ENCODE data around the gene MAMDC4.
"Not testable (repeated sequence)": the region's sequence is repeated elsewhere in the genome, so short reads cannot be mapped to it uniquely, and the experiment has no call there.

The MAMDC4 gene

DNA sequence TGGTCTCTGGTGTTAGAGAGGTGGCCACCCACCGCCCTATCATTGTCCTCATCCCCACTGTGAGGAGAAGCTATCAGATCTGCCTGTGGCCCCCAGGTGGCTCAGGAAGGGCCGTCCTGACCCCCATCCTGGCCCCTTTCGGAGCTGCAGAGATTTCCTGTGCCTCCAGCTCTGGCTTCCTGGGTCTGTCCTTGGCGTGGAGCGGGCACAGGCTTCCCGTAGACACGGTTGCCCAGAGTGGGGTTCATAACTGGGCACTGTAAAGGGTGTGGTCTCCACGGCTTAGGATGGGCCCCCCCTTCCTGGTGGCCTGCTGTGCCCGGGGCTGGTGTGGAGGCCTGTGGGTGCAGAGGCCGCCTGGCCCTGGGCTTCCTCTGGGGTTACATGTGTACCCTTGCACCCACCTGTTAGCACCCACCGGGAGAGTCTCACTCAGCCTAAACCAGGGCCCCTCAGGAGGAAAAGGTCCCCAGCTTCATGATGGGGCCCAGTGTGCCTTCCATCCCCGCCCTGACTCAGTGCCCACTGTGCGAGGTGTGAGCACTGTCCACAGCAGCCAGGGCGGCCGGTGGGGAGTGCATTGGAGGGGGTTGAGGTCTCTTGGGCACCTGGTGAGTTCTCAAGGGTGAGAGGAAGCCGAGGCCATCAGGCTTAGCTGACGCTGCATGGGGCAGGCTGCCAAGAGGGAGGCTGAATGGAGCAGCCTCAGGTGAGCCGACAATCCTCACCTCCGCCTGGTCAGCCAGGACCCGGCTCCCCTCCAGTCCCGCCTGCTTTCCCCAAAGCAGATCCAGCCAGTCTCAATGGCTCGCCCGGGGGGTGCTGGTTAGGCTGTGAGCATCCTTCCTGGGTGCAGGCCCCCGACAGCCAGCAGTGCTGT lies 25.2 kb upstream of the MAMDC4 start:
- TF ChIP-seq POLR2A (IDR thresholded peaks at IDR 0.05; ENCODE audit: low read depth, low read length), result no peak
- no peak for TF ChIP-seq POLR2AphosphoS5 (IDR thresholded peaks at IDR 0.05; ENCODE audit: low read depth, low read length)
- no peak for TF ChIP-seq TAF1 (IDR thresholded peaks at IDR 0.05; ENCODE audit: borderline replicate concordance, low read depth, low read length)
- DNase-seq (ENCODE audit: insufficient read length) (no peak), FAIRE-seq (no peak)

DNA sequence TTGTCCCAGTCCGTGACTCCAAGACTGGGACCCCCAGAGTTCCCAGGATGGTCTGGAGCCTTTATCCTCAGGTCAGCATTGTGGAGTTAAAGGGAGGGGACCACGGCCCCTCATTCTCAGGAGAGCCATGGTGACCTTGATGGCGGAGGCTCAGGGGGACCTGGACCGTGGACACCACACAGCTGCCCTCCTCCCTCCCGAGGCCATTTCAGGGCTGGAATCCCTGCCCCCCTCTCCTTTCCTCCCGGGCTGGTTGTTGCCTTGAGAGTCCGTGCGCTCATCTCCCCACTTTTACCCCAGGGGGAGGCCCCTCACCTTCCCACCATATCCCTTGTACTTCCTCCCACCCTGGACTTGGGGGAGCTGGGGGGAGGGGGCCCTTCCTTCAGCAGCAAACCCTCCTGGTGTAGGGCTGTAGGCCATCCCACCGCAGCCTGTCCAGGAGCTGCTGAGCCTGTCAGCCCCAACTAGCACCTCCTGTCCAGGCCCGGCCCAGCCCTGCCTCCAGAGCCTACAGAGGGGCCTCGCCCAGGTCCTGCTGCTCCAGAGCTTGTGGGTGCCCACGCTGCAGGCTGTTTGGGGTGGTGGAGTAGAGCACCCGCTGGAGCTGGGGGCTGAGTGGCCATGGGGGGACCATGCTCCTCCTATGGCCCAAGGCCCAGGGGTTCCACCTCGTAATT lies 24.2 kb upstream of the MAMDC4 start:
- DNase-seq (ENCODE audit: insufficient read length), result no peak
- TF ChIP-seq POLR2A (IDR thresholded peaks at IDR 0.05; ENCODE audit: low read depth, low read length), result no peak
- no peak for TF ChIP-seq TAF1 (IDR thresholded peaks at IDR 0.05; ENCODE audit: borderline replicate concordance, low read depth, low read length)
- no peak for TF ChIP-seq POLR2AphosphoS5 (IDR thresholded peaks at IDR 0.05; ENCODE audit: low read depth, low read length)
- FAIRE-seq, result no peak

DNA sequence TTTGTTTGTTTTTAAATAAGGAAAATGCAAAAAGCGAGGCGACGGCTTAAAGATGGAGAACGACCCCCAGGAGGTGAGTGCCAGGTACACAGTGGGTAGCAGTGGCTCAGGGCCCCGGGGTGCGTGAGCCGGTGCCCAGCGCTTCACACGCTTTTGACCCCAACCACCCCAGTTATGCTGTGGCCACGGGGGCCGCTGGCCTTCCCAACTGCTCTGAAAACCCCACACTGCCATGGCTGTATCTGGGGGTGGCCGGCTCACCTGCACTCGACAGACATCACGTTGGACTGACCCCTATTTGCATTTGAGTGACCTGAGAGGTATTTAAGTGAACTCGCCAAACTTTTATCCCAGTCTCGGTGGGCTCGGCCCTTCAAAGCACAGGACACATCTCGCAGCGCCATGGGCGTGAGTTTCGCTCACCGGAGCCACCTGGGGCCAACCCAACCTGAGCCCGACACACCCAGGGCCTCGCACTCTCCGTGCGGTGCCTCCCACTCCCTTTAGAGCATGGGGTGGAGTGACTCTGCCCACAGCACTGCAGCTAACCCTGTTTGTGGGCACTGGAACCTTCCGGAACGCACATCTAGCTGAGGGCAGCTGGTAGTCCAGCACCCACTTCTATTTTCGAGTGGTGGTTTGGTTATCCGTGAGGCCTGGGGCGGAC lies 23.5 kb upstream of the MAMDC4 start:
- FAIRE-seq (no peak), DNase-seq (ENCODE audit: insufficient read length) (no peak)
- TF ChIP-seq POLR2A (IDR thresholded peaks at IDR 0.05; ENCODE audit: low read depth, low read length) (no peak), TAF1 (IDR thresholded peaks at IDR 0.05; ENCODE audit: borderline replicate concordance, low read depth, low read length) (no peak)

DNA sequence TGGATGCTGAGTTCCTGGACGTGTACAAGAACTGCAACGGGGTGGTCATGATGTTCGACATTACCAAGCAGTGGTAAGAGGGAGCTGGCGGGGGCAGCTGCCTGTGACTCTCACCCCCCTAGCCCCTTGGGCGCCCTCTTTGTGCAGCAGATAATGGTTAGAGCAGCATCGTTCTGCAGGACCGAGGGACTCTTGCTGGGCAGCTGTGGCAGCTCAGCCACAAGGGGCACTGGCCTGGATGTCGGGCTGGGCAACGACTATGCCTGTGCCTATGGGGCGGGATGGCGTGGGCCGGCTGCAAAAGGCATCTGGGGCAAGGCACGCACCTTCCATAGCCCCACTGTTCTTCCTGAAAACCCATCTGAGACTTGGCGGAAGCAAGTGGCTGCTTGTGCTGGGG lies 22.7 kb upstream of the MAMDC4 start:
- no peak for TF ChIP-seq POLR2A (IDR thresholded peaks at IDR 0.05; ENCODE audit: low read depth, low read length)
- no peak for TF ChIP-seq TAF1 (IDR thresholded peaks at IDR 0.05; ENCODE audit: borderline replicate concordance, low read depth, low read length)
- TF ChIP-seq POLR2AphosphoS5 (IDR thresholded peaks at IDR 0.05; ENCODE audit: low read depth, low read length), result no peak
- FAIRE-seq (no peak), DNase-seq (ENCODE audit: insufficient read length) (no peak)

DNA sequence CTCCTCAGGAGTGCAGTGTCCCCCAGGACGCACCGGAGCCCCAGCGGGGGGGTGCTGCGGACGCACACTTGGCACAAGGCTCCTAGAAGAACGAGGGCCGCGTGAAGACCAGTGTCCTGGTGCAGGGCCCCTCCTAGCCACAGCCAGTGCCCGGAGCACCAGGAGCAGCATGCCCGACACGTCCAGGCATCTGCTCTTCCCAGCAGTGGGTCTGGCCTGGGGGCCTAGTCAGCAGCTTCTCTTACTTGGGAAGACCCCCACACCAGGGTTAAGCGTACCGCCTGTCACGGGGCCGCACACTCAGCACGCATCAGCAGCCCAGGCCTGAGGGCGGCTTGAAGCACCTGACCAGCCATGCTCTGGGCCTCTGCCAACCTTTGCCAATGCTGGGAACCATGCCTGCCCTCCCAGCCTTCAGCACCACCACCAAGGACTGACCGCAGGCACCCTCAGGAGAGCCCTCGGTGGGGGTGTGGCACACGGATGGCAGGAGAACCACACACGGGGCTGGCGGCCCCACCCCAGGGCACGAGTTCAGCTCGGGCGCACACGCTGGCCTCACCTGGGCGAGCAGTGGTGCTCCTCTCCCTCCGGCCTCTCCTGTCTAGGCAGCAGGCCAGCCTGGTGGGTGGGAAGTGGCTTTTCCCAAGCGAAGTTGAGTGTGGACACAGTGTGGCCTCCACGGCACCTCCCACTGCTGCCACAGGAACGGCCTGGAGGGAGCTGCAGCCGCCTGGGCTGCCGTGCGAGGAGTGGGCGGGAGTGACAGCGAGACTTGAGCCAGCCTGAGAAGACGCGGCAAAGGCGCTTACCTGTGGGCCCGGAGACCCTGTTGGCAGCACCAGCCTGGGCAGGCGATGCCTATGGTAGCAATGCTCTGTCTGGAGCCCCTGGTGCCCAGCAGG lies 21.9 kb upstream of the MAMDC4 start:
- TF ChIP-seq POLR2A (IDR thresholded peaks at IDR 0.05; ENCODE audit: low read depth, low read length) (no peak), POLR2AphosphoS5 (IDR thresholded peaks at IDR 0.05; ENCODE audit: low read depth, low read length) (no peak), TAF1 (IDR thresholded peaks at IDR 0.05; ENCODE audit: borderline replicate concordance, low read depth, low read length) (no peak)
- FAIRE-seq, result no peak
- DNase-seq (ENCODE audit: insufficient read length), result no peak

DNA sequence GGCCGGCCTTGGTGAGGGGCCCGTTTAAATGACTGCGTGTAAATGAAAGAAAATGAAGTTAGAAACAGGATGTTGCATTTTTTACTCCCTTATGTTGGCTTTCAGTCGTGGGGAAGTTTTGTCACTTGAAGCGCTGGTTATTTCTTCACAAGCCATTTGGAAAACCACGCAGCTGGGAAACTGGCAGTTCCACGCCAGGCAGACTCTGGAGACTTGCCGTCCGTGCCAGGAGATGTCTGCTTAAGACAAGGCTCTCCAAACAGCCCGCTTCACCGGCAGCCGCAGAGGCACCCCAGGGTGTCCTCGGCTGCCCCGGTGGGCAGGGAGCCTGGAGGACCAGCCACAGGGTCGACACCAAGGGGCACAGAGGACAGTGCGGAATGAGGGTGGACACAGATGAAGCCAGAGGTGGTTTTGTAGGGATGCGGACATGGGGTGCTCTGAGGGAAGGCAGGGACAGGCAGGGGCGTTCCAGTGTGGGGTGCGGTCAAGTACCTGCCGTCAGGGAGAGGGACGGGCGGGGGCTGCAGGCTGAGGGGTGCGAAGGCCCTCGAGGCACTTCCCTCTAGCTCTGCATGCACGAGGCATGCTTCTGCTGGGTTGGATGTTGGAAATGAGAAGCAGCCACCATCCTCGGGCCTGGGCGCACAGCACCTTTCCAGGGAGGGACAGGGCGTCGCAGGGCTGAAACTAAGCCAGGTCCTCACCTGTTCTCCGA lies 21.0 kb upstream of the MAMDC4 start:
- DNase-seq (ENCODE audit: insufficient read length) (no peak), FAIRE-seq (no peak)
- no peak for TF ChIP-seq TAF1 (IDR thresholded peaks at IDR 0.05; ENCODE audit: borderline replicate concordance, low read depth, low read length)
- no peak for TF ChIP-seq POLR2A (IDR thresholded peaks at IDR 0.05; ENCODE audit: low read depth, low read length)
- no peak for TF ChIP-seq POLR2AphosphoS5 (IDR thresholded peaks at IDR 0.05; ENCODE audit: low read depth, low read length)

DNA sequence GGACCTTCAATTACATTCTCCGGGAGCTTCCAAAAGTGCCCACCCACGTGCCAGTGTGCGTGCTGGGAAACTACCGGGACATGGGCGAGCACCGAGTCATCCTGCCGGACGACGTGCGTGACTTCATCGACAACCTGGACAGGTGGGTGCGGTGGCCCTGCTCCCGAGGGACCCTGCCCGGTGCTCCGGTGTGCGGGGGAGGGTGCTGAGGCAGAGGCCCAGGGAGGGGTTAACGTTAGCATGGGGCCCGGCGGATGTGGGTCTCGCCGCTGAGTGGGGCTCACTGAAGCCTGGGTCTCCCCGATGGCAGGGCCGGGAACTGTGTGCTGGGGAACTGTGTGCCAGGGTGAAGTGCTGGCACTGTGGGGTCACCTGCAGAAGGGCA lies 20.4 kb upstream of the MAMDC4 start:
- no peak for DNase-seq (ENCODE audit: insufficient read length)
- TF ChIP-seq POLR2A (IDR thresholded peaks at IDR 0.05; ENCODE audit: low read depth, low read length) (no peak), POLR2AphosphoS5 (IDR thresholded peaks at IDR 0.05; ENCODE audit: low read depth, low read length) (no peak; the same call in 1 of the 2 replicates), TAF1 (IDR thresholded peaks at IDR 0.05; ENCODE audit: borderline replicate concordance, low read depth, low read length) (no peak)
- FAIRE-seq, result no peak

DNA sequence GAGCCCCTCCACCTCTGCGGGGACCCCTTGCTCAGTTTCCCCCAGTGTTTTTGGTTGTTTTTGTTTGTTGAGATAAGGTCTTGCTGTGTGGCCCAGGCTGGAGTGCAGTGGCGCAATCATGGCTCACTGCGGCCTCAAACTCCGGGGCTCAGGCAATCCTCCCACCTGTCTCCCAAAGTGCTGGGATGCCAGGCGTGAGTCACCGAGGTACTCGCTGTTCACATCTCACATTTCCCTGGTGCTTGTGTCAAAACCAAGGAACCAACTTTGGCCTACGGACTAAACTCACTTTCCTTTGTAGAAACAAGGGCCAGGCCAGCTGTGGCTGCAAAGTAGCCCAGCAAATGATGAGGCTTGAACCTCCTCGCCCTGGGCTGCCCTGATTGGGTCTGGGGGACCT lies 19.6 kb upstream of the MAMDC4 start:
- FAIRE-seq (no peak), DNase-seq (ENCODE audit: insufficient read length) (no peak)
- TF ChIP-seq TAF1 (IDR thresholded peaks at IDR 0.05; ENCODE audit: borderline replicate concordance, low read depth, low read length) (no peak), POLR2A (IDR thresholded peaks at IDR 0.05; ENCODE audit: low read depth, low read length) (no peak), POLR2AphosphoS5 (IDR thresholded peaks at IDR 0.05; ENCODE audit: low read depth, low read length) (no peak)

DNA sequence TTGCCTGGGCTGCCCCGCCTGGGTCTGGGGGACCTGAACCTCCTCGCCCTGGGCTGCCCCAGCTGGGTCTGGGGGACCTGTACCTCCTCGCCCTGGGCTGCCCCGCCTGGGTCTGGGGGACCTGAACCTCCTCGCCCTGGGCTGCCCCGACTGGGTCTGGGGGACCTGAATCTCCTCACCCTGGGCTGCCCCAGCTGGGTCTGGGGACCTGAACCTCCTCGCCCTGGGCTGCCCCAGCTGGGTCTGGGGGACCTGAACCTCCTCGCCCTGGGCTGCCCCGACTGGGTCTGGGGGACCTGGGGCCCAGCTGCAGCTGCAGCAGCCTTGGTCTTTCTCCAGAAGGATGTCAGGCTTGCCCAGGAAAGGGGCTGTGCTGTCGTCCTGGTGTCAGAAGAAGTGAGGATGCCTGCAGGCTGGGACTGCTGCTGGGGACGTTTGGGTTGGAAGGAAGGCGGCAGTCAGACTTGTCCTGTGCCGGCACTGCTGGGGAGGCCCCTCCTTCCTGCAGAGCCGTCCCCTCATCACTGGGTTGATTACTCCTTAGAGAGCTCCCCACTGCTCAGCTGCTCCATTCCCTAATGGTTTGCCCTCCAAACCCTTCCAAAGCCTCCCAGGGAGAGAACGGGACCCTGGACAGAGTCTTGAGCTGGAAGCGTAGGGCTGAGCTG lies 18.6 kb upstream of the MAMDC4 start:
- not testable (repeated sequence) for DNase-seq (ENCODE audit: insufficient read length); FAIRE-seq

All from GM12892 (cell line).